Breast epithelium (tissue), 3 donors: Measurements from ENCODE around the gene IL1RAPL2.

Source experiments
- CTCF ChIP-seq, 3 donors: fragments of 450-650 bp; IDR thresholded peaks; one replicate each; pipeline ENCODE4 v1.5.1; 2016 to 2017; ENCODE audit warnings: antibody characterized with exemption in 3 of 3, mild to moderate bottlenecking in 3 of 3, moderate library complexity in 3 of 3
- POLR2A ChIP-seq: fragments of 450-650 bp; IDR thresholded peaks from one replicate; pipeline ENCODE4 v1.6.1; 2016; ENCODE audit warnings: antibody characterized with exemption, mild to moderate bottlenecking, moderate library complexity
- POLR2AphosphoS5 ChIP-seq, 3 donors: sonication (generic); formaldehyde crosslinking; IDR thresholded peaks; one replicate each; pipeline ENCODE4 v1.6.1; 2017; ENCODE audit warnings: antibody characterized with exemption in 3 of 3

GRCh38 chrX:105647749-105648148 lies 1081.8 kb downstream of the IL1RAPL2 start:
- TF ChIP-seq POLR2A (no peak), CTCF (IDR thresholded peaks at IDR 0.05) (no peak), POLR2AphosphoS5 (IDR thresholded peaks at IDR 0.05) (no peak)
